ENCODE results near the gene ST3GAL5.

GRCh38 chr2:85806358-85807118 lies 82.3 kb downstream of the ST3GAL5 start:
- TF ChIP-seq ZNF274 (IDR thresholded peaks at IDR 0.05; ENCODE audit: low read depth, low read length): no peak
- TF ChIP-seq YY1 (IDR thresholded peaks at IDR 0.05; ENCODE audit: insufficient read depth, insufficient read length): no peak
- TF ChIP-seq SUZ12 (IDR thresholded peaks at IDR 0.05; ENCODE audit: extremely low read depth, insufficient read depth, insufficient read length): no peak
